PC-3 (cell line): ENCODE results near the gene FZD10.

Source experiments
- CTCF ChIP-seq: fragments of 300-600 bp; sonication (generic); conservative IDR thresholded peaks from 2 replicates; pipeline ENCODE4 v1.5.1; 2017; ENCODE audit warnings: antibody characterized with exemption, low read depth, mild to moderate bottlenecking, low read length
- EZH2 ChIP-seq: fragments of 300-600 bp; sonication (generic); IDR thresholded peaks from one replicate; pipeline ENCODE4 v1.6.1; 2017; ENCODE audit warnings: antibody characterized with exemption, mild to moderate bottlenecking, low read length; ENCODE audit not compliant: unreplicated experiment
- EZH2phosphoT487 ChIP-seq: fragments of 300-600 bp; sonication (generic); IDR thresholded peaks from 2 replicates; pipeline ENCODE4 v1.6.1; 2018; ENCODE audit warnings: mild to moderate bottlenecking, antibody characterized with exemption, low read length, borderline replicate concordance

GRCh38 chr12:130143136-130143535 is 19.1 kb upstream of the FZD10 start:
- TF ChIP-seq EZH2 (no peak), CTCF (no peak), EZH2phosphoT487 (no peak)
